Osteoblast (primary cell): ENCODE results near the gene MMP11. TPM values are rescaled to one million over a fixed set of nuclear protein-coding genes. Genes with fewer than 3 reads are reported as not detected.

ENCODE experiments used
- DNase-seq: peaks from one replicate; pipeline ENCODE4 v3.0.0; 2011; ENCODE audit warnings: low spot score, mixed read lengths; ENCODE audit not compliant: insufficient read length; ENCODE audit errors: missing footprints
- H2AFZ ChIP-seq: 2 replicates; pipeline ENCODE4 v1.6.0; 2011; ENCODE audit warnings: mild to moderate bottlenecking, low read length
- H3K27ac ChIP-seq: 2 replicates; pipeline ENCODE4 v1.5.1; 2011; ENCODE audit warnings: mild to moderate bottlenecking, low read depth, low read length, moderate library complexity
- H3K27me3 ChIP-seq: 2 replicates; pipeline ENCODE4 v1.6.0; 2012; ENCODE audit warnings: mild to moderate bottlenecking, control low read depth, inconsistent platforms, low read length, moderate library complexity; ENCODE audit not compliant: insufficient read depth
- H3K36me3 ChIP-seq: 2 replicates; pipeline ENCODE4 v1.5.1; 2011; ENCODE audit warnings: mild to moderate bottlenecking, low read length, control low read depth, moderate library complexity; ENCODE audit not compliant: insufficient read depth
- H3K4me1 ChIP-seq: 2 replicates; pipeline ENCODE4 v1.5.1; 2011; ENCODE audit warnings: mild to moderate bottlenecking, low read length, control low read depth, moderate library complexity; ENCODE audit not compliant: insufficient read depth
- H3K4me2 ChIP-seq: 2 replicates; pipeline ENCODE4 v1.6.0; 2011; ENCODE audit warnings: mild to moderate bottlenecking, low read length; ENCODE audit not compliant: insufficient read depth
- H3K4me3 ChIP-seq: fragments of 200-600 bp; sonication (generic); 3 replicates; pipeline ENCODE4 v1.5.1; 2012; ENCODE audit warnings: mild to moderate bottlenecking, low read length, inconsistent platforms; ENCODE audit not compliant: insufficient read depth
- H3K79me2 ChIP-seq: 2 replicates; pipeline ENCODE4 v1.6.0; 2012; ENCODE audit warnings: mild to moderate bottlenecking, low read length, control low read depth, inconsistent platforms; ENCODE audit not compliant: insufficient read depth
- H3K9me3 ChIP-seq: 2 replicates; pipeline ENCODE4 v1.5.1; 2011; ENCODE audit warnings: low read depth, low read length, control low read depth
- H4K20me1 ChIP-seq: 2 replicates; pipeline ENCODE4 v1.6.0; 2012; ENCODE audit warnings: mild to moderate bottlenecking, low read length, control low read depth; ENCODE audit not compliant: insufficient read depth
- total RNA-seq: library from RNA; depleted of rRNA; stranded (reverse); fragments of >200 nt; gene quantifications from 2 replicates; pipeline ENCODE4 v1.2.3, GENCODE V29; 2012
- TF ChIP-seq, protein P1 (sequence below): IDR thresholded peaks from 2 replicates; pipeline ENCODE4 v1.5.1; 2011; ENCODE audit warnings: mild to moderate bottlenecking, low read depth, low read length, moderate library complexity; ENCODE audit errors: extremely low read depth

Gene MMP11
- total RNA-seq, 1 donor, result 23.5 TPM

DNA sequence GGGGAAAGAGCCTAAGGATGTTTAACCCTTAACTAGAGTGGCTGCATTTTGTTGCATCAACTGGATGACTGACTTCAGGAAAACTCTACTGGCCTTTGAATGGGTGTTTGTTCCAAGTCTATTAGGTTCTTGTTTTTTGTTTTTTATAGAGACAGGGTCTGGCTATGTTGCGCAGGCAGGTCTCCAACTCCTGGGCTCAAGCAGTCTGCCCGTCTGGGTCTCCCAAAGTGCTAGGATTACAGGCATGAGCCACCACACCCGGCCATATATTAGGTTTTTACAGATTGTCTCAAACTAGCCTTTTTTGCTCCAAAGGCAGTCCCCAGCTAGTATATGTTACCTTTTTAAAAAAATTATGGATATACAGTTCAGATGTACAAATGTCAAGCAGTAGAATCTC is 15.3 kb downstream of the MMP11 start:
- Histone ChIP-seq H3K79me2 (peaks cover 59% of the 10 kb centered on the region), H3K27ac (peak overlapping the region; percentile 94), H3K9me3 (no peaks in the 10 kb centered on the region), H2AFZ (no peak overlapping the region), H3K27me3 (no peaks in the 10 kb centered on the region), H3K4me3 (peak overlapping the region; percentile 85), H3K36me3 (peaks cover 16% of the 10 kb centered on the region), H3K4me1 (peaks cover 41% of the 10 kb centered on the region), H4K20me1 (peaks cover 50% of the 10 kb centered on the region), H3K4me2 (peak overlapping the region; percentile 90)
- no peak for DNase-seq
- TF ChIP-seq, protein P1, sequence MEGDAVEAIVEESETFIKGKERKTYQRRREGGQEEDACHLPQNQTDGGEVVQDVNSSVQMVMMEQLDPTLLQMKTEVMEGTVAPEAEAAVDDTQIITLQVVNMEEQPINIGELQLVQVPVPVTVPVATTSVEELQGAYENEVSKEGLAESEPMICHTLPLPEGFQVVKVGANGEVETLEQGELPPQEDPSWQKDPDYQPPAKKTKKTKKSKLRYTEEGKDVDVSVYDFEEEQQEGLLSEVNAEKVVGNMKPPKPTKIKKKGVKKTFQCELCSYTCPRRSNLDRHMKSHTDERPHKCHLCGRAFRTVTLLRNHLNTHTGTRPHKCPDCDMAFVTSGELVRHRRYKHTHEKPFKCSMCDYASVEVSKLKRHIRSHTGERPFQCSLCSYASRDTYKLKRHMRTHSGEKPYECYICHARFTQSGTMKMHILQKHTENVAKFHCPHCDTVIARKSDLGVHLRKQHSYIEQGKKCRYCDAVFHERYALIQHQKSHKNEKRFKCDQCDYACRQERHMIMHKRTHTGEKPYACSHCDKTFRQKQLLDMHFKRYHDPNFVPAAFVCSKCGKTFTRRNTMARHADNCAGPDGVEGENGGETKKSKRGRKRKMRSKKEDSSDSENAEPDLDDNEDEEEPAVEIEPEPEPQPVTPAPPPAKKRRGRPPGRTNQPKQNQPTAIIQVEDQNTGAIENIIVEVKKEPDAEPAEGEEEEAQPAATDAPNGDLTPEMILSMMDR, result no peak

DNA sequence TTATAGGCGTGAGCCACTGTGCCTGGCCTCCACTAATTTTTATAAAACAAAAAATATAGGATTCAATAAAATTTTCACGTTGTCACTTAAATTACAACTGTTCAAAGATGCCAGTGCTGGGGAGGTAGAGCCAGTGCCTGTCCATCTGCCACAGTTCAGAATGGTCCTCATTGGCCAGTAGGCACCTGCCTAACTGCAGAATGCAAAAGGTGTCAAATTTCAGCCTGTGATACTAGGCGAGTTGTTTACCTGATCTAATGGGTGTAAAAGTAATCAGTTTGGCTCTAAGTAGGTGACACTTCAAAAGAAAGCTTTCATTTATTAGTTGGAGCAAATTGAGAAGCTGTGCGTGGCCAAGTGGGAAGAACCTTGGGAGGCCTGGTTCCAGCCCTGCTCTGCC is 16.5 kb downstream of the MMP11 start:
- Histone ChIP-seq H4K20me1 (peaks cover 56% of the 10 kb centered on the region), H3K36me3 (peaks cover 27% of the 10 kb centered on the region), H3K27ac (peak overlapping the region; percentile 18), H3K4me2 (no peak overlapping the region), H3K4me1 (peaks cover 34% of the 10 kb centered on the region), H3K9me3 (no peaks in the 10 kb centered on the region), H3K79me2 (peaks cover 65% of the 10 kb centered on the region), H3K4me3 (no peak overlapping the region), H2AFZ (no peak overlapping the region), H3K27me3 (no peaks in the 10 kb centered on the region)
- TF ChIP-seq, protein P1, result no peak
- peak; percentile 23 for DNase-seq

DNA sequence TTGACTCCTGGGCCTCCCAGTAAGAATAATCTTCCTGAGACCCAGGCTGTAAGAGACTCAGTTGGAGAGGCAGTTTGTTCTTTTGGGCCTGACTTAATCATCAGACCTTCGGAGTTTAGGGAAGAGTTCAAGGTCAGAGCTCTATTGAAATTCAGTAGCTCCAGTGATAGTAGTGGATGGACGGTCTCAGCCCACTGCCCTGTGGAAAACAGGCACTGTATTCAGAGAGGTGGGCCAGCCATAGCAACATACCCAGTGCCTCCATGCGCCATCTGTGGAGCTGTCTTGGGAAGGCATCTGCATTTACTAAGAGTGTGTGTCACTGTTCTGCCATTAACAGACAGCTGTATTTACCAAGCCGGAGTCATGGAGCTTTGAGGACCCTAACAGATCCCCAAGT is 17.0 kb downstream of the MMP11 start:
- Histone ChIP-seq H2AFZ (no peak overlapping the region), H3K79me2 (peaks cover 65% of the 10 kb centered on the region), H3K4me1 (peaks cover 29% of the 10 kb centered on the region), H3K27ac (peak overlapping the region; percentile 18), H3K36me3 (peaks cover 33% of the 10 kb centered on the region), H3K4me3 (no peak overlapping the region), H3K27me3 (no peaks in the 10 kb centered on the region), H4K20me1 (peaks cover 56% of the 10 kb centered on the region), H3K9me3 (no peaks in the 10 kb centered on the region), H3K4me2 (no peak overlapping the region)
- DNase-seq, result peak; percentile 82
- TF ChIP-seq, protein P1, result no peak

DNA sequence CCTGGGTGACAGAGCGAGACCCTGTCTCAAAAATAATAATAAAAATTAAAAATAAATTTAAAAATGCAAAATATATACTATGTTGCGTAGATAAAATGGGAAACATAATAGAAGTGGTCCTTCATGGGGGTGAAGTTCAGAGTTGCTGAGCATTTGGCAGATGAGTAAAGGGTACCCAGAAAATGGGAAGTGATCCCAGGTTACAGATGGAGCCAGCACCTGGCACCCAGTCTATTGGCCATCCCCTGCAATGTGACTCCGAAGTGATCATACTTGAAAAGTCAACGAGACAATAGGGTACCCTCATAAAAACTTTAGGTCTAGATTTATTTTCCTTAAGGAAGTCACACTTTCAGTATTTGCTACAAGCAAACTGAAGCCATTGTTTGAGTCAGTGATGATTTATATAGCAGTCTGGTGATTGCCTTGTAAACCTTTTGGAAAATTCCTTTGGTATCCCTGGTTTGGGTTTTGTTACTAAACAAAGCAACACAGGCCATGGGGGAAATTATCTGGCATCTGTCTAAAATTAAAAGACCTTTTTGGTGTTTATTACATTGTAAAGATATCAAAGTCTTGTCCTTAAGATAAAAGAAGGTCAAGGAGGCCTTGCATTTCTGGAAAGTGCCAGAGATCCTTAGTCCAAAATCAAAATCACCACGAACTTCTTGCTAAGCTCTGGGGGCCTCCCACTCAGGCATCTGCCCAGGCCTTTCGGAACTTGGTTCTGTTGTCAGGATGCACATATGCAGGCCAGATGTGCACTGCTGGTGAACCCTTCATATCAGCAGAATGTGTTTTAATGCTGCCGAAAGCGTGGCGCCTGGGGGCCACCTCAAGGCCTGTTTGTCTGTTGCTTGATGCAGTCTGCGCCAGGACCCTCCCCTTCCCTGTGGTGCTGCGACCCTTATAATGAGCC is 18.4 kb downstream of the MMP11 start:
- TF ChIP-seq, protein P1, result no peak
- peaks cover 57% of the 10 kb centered on the region for H4K20me1 ChIP-seq
- H3K9me3 ChIP-seq, result no peaks in the 10 kb centered on the region
- no peak overlapping the region for H3K4me3 ChIP-seq
- H3K36me3 ChIP-seq, result peaks cover 44% of the 10 kb centered on the region
- DNase-seq, result peak; percentile 81
- H3K27ac ChIP-seq, result peak overlapping the region; percentile 67
- H3K79me2 ChIP-seq, result peaks cover 65% of the 10 kb centered on the region
- no peak overlapping the region for H2AFZ ChIP-seq
- peaks cover 27% of the 10 kb centered on the region for H3K4me1 ChIP-seq
- no peak overlapping the region for H3K4me2 ChIP-seq
- H3K27me3 ChIP-seq, result no peaks in the 10 kb centered on the region
